Mammary epithelial cell (primary cell): Measurements from ENCODE around the gene CDH24.

Experiments used
- CTCF ChIP-seq, 2 donors: IDR thresholded peaks in 1 of 2; conservative IDR thresholded peaks in 1 of 2; 2 replicates each; pipeline ENCODE4 v1.5.1; 2011 to 2012; ENCODE audit warnings: inconsistent platforms in 2 of 2, low read length in 2 of 2, mild to moderate bottlenecking in 2 of 2, control low read depth in 1 of 2, low read depth in 1 of 2; ENCODE audit not compliant: insufficient read depth in 1 of 2; ENCODE audit errors: extremely low read depth in 1 of 2
- EZH2 ChIP-seq: IDR thresholded peaks from 2 replicates; pipeline ENCODE4 v1.6.1; 2012; ENCODE audit warnings: low read length, inconsistent platforms, borderline replicate concordance

- no peak for TF ChIP-seq CTCF (conservative IDR thresholded peaks at IDR 0.05 in 1 of 2, IDR thresholded peaks at IDR 0.05 in 1 of 2; ENCODE audit: extremely low read depth in 1 of 2, insufficient read depth in 1 of 2, low read depth in 1 of 2, low read length in 2 of 2)
- no peak for TF ChIP-seq EZH2
Observed at GRCh38 chr14:23066855-23067744, 9.8 kb upstream of the CDH24 start.
